ENCODE data around the gene AGER. TPM values are rescaled to one million over a fixed set of nuclear protein-coding genes. Genes with fewer than 3 reads are reported as not detected.
"Not testable (repeated sequence)": the region's sequence is repeated elsewhere in the genome, so short reads cannot be mapped to it uniquely, and the experiment has no call there.

AGER gene
- total RNA-seq, 1 experiment from 2014 or later, result 0.41 TPM

- no peak for DNase-seq (ENCODE audit: low spot score)
These were observed 35.6 kb downstream of the AGER start for GRCh38 chr6:32148289-32149091.

GRCh38 chr6:32147401-32148132 is 36.5 kb downstream of the AGER start:
- DNase-seq (ENCODE audit: low spot score), result no peak

- DNase-seq (ENCODE audit: low spot score), result no peak
These were observed 37.4 kb downstream of the AGER start for GRCh38 chr6:32146687-32147086.

GRCh38 chr6:32146287-32146686 is 37.8 kb downstream of the AGER start:
- DNase-seq (ENCODE audit: low spot score), result no peak

- DNase-seq (ENCODE audit: low spot score), result not testable (repeated sequence)
These were observed 39.8 kb downstream of the AGER start for GRCh38 chr6:32144238-32144637.

- DNase-seq (ENCODE audit: low spot score), result no peak
These were observed 43.5 kb downstream of the AGER start for GRCh38 chr6:32140420-32141046.

DNA sequence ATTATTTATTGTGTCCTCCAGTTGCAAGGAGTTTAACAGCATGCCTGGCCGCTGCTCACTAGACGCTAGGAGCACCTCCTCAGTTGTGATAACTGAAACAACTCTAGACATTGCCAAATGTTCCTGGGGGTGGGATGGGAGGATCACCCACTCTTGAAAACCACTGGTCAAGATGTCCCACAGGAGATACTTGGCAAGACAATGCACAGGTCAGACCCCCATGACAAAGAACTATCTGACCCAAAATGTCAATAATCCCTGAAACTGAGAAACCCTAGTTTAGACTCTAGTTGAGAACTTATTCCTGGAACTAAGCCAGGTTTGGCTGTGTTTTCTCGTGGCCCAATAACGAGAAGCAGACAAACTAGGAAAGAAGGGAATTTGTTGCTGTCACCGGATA is 44.5 kb downstream of the AGER start:
- no peak for DNase-seq (ENCODE audit: low spot score)

DNA sequence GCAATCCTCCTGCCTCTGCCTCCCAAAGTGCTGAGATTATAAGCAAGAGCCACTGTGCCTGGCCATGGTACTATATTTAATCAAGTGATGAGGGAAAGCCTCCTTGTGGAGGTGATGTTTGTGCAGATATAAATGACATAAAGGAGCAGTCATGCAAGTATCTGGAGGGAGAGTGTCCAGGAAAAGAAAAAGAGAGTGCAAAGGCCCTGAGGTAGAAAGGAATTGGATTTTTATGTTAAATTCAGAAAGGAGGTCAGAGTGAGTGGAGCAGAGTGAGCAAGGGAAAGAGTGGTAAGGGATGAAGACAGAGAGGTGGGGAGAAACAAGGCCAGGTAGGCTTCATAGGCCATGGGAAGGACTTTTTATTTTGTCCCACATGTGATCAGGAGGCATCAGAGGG is 46.6 kb downstream of the AGER start:
- DNase-seq (ENCODE audit: low spot score), result no peak

DNA sequence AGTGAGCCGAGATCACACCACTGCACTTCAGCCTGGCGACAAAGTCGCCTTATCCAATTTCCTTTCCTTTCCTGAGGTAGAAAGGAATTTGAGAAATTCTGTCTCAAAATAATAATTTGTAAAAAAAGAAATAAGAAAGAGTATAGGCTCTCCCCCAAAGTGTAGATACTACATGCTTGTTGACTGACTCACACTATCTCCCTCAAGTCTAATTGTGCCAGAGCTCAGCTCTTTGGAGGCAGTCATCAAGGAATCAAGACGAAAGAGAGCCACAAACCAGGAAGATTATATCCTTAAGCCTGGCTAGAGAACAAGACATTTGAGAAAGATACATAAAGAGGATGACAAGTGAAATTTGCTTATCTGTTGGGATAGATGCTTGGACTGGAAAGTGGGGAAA is 50.3 kb downstream of the AGER start:
- DNase-seq (ENCODE audit: low spot score), result no peak

GRCh38 chr6:32132110-32132509 is 51.9 kb downstream of the AGER start:
- no peak for DNase-seq (ENCODE audit: low spot score)

DNA sequence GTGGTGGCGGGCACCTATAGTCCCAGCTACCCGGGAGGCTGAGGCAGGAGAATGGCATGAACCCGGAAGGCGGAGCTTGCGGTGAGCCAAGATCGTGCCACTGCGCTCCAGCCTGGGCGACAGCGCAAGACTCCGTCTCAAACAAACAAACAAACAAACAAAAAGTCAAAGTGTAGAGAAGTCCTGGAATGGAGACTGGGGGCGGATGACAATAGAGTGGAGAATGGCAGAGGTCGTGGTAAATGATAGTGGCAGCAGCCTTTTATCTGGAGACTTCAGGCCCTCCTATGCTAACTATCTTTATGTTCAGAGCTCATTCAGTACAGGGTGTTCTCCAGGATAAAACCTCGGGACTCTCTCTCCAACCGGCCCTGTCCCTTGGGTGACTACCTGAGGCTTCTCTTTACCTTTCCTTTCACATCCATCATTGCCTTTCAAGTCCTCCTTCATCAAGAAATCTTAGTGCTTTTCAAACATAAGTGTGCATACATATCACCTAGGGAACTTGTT is 52.6 kb downstream of the AGER start:
- DNase-seq (ENCODE audit: low spot score), result no peak

Other genes with a start within 250 kb of the AGER start
- gene CFB, start 238.2 kb downstream of the AGER start, total RNA-seq (2014; rRNA removed; shearing (Covaris generic)), result 1.5 and 4.3 TPM in 2 replicates
- gene NELFE, start 225.3 kb downstream of the AGER start, total RNA-seq (2014; rRNA removed; shearing (Covaris generic)), result 140 and 141 TPM in 2 replicates
- 21.1 and 23.8 TPM in 2 replicates for gene SKIC2, start 225.1 kb downstream of the AGER start, total RNA-seq (2014; rRNA removed; shearing (Covaris generic))
- gene DXO, start 212.1 kb downstream of the AGER start, total RNA-seq (2014; rRNA removed; shearing (Covaris generic)), result 11.0 and 13.5 TPM in 2 replicates
- 7.2 and 8.5 TPM in 2 replicates for gene C4A, start 202.2 kb downstream of the AGER start, total RNA-seq (2014; rRNA removed; shearing (Covaris generic))
- gene C4B, start 169.5 kb downstream of the AGER start, total RNA-seq (2014; rRNA removed; shearing (Covaris generic)), result 6.5 and 10.9 TPM in 2 replicates
- 0.48 TPM in 1 of 2 replicates, not detected in the other for gene CYP21A2, start 145.8 kb downstream of the AGER start, total RNA-seq (2014; rRNA removed; shearing (Covaris generic))
- 0.06 and 0.29 TPM in 2 replicates for gene TNXB, start 74.9 kb downstream of the AGER start, total RNA-seq (2014; rRNA removed; shearing (Covaris generic))
- 17.1 and 23.4 TPM in 2 replicates for gene ATF6B, start 56.0 kb downstream of the AGER start, total RNA-seq (2014; rRNA removed; shearing (Covaris generic))
- gene FKBPL, start 54.0 kb downstream of the AGER start, total RNA-seq (2014; rRNA removed; shearing (Covaris generic)), result 11.7 and 14.2 TPM in 2 replicates
- 0.10 TPM in 1 of 2 replicates, not detected in the other for gene PRRT1, start 32.3 kb downstream of the AGER start, total RNA-seq (2014; rRNA removed; shearing (Covaris generic))
- 19.3 and 25.7 TPM in 2 replicates for gene PPT2, start 30.1 kb downstream of the AGER start, total RNA-seq (2014; rRNA removed; shearing (Covaris generic))
- 0.43 and 1.7 TPM in 2 replicates for gene EGFL8, start 19.7 kb downstream of the AGER start, total RNA-seq (2014; rRNA removed; shearing (Covaris generic))
- gene AGPAT1, start 8.2 kb downstream of the AGER start, total RNA-seq (2014; rRNA removed; shearing (Covaris generic)), result 45.6 and 51.3 TPM in 2 replicates
- 55.7 and 56.9 TPM in 2 replicates for gene RNF5, start 5.8 kb downstream of the AGER start, total RNA-seq (2014; rRNA removed; shearing (Covaris generic))
- 14.3 and 17.4 TPM in 2 replicates for gene PBX2, start 5.9 kb upstream of the AGER start, total RNA-seq (2014; rRNA removed; shearing (Covaris generic))
- 3.2 and 3.9 TPM in 2 replicates for gene GPSM3, start 8.4 kb upstream of the AGER start, total RNA-seq (2014; rRNA removed; shearing (Covaris generic))
- gene NOTCH4, start 39.8 kb upstream of the AGER start, total RNA-seq (2014; rRNA removed; shearing (Covaris generic)), result 0.23 and 0.43 TPM in 2 replicates
- gene TSBP1, start 187.7 kb upstream of the AGER start, total RNA-seq (2014; rRNA removed; shearing (Covaris generic)), result not detected in 2 replicates
- not detected in 2 replicates for gene BTNL2, start 222.9 kb upstream of the AGER start, total RNA-seq (2014; rRNA removed; shearing (Covaris generic))

Measured in H4 (cell line).